CD14-positive monocyte (primary cell): Measurements from ENCODE around the gene MPEG1. TPM values are rescaled to one million over a fixed set of nuclear protein-coding genes. Genes with fewer than 3 reads are reported as not detected.

Experiments
- DNase-seq, 3 donors: peaks; one replicate each; pipeline ENCODE4 v3.0.0-alpha.2; 2011 to 2022
- H2AFZ ChIP-seq: 2 replicates; pipeline ENCODE4 v1.6.0; 2012; ENCODE audit warnings: mild to moderate bottlenecking, low read depth, low read length, inconsistent platforms; ENCODE audit not compliant: insufficient read depth, poor library complexity, severe bottlenecking
- H3K27ac ChIP-seq, 2 donors: 1 replicate in 1 of 2; 2 replicates in 1 of 2; pipeline ENCODE4 v1.5.1; 2012 to 2013; ENCODE audit warnings: low read length in 2 of 2, control low read depth in 1 of 2, inconsistent platforms in 1 of 2, low read depth in 1 of 2, mild to moderate bottlenecking in 1 of 2
- H3K27me3 ChIP-seq, 2 donors: one replicate each; pipeline versions ENCODE4 v1.6.0 to v1.6.1; 2011 to 2013; ENCODE audit warnings: low read length in 2 of 2; ENCODE audit not compliant: control insufficient read depth in 2 of 2, insufficient read depth in 2 of 2
- H3K36me3 ChIP-seq, 2 donors: replicated peaks in 1 of 2; 1 replicate in 1 of 2; 2 replicates in 1 of 2; pipeline versions ENCODE4 v1.5.1 to v1.6.1; 2012 to 2013; ENCODE audit warnings: low read length in 2 of 2, control low read depth in 1 of 2, inconsistent platforms in 1 of 2, mild to moderate bottlenecking in 1 of 2; ENCODE audit not compliant: insufficient read depth in 2 of 2, control insufficient read depth in 1 of 2
- H3K4me1 ChIP-seq, 2 donors: 1 replicate in 1 of 2; 2 replicates in 1 of 2; pipeline versions ENCODE4 v1.5.1 to v1.6.1; 2012 to 2013; ENCODE audit warnings: low read length in 2 of 2, control low read depth in 1 of 2, inconsistent platforms in 1 of 2, mild to moderate bottlenecking in 1 of 2, moderate library complexity in 1 of 2; ENCODE audit not compliant: insufficient read depth in 2 of 2, control insufficient read depth in 1 of 2
- H3K4me2 ChIP-seq: replicated peaks from 2 replicates; pipeline ENCODE3; 2012; ENCODE audit warnings: low read length, moderate library complexity, mild to moderate bottlenecking; ENCODE audit not compliant: poor library complexity, severe bottlenecking; ENCODE audit errors: extremely low read depth
- H3K4me3 ChIP-seq, 3 experiments: fragments of 200-600 bp in 1 of 3; sonication (generic) in 1 of 3; replicated peaks in 1 of 3; 1 replicate in 2 of 3; 2 replicates in 1 of 3; pipeline ENCODE4 v1.5.1; 2011 to 2013; ENCODE audit warnings: low read length in 3 of 3, mild to moderate bottlenecking in 3 of 3, control low read depth in 2 of 3, low read depth in 2 of 3, inconsistent platforms in 1 of 3, moderate library complexity in 1 of 3
- H3K79me2 ChIP-seq: 2 replicates; pipeline ENCODE4 v1.6.0; 2012; ENCODE audit warnings: mild to moderate bottlenecking, control low read depth, inconsistent platforms, low read length, moderate library complexity; ENCODE audit not compliant: insufficient read depth
- H3K9ac ChIP-seq: 2 replicates; pipeline ENCODE4 v1.6.0; 2017; ENCODE audit warnings: low read length, mild to moderate bottlenecking; ENCODE audit not compliant: insufficient read depth, poor library complexity, severe bottlenecking
- H3K9me3 ChIP-seq, 2 donors: replicated peaks in 1 of 2; 1 replicate in 1 of 2; 2 replicates in 1 of 2; pipeline versions ENCODE4 v1.5.1 to v1.6.1; 2012 to 2013; ENCODE audit warnings: low read length in 2 of 2, control low read depth in 1 of 2; ENCODE audit not compliant: control insufficient read depth in 1 of 2, insufficient read depth in 1 of 2
- H4K20me1 ChIP-seq: 2 replicates; pipeline ENCODE4 v1.6.0; 2012; ENCODE audit warnings: mild to moderate bottlenecking, low read length, control low read depth, moderate library complexity; ENCODE audit not compliant: insufficient read depth
- H3K27ac Mint-ChIP-seq, 7 donors: one replicate each; pipeline ENCODE4 v1.8.0; 2020; ENCODE audit warnings: mild to moderate bottlenecking in 7 of 7, mixed read lengths in 7 of 7, moderate library complexity in 6 of 7, inconsistent platforms in 2 of 7
- H3K27me3 Mint-ChIP-seq, 3 donors: one replicate each; pipeline ENCODE4 v1.8.0; 2021 to 2022; ENCODE audit warnings: low read depth in 3 of 3, mild to moderate bottlenecking in 3 of 3, mixed read lengths in 3 of 3, moderate library complexity in 3 of 3, inconsistent platforms in 1 of 3
- H3K36me3 Mint-ChIP-seq, 2 donors: one replicate each; pipeline ENCODE4 v1.8.0; 2020; ENCODE audit warnings: mixed read lengths in 2 of 2, inconsistent platforms in 1 of 2, mild to moderate bottlenecking in 1 of 2
- H3K4me1 Mint-ChIP-seq: one replicate; pipeline ENCODE4 v1.8.0; 2020; ENCODE audit warnings: mild to moderate bottlenecking, mixed read lengths
- H3K4me3 Mint-ChIP-seq, 2 donors: one replicate each; pipeline ENCODE4 v1.8.0; 2020; ENCODE audit warnings: mild to moderate bottlenecking in 2 of 2, mixed read lengths in 2 of 2, moderate library complexity in 1 of 2
- H3K9me3 Mint-ChIP-seq, 7 donors: one replicate each; pipeline ENCODE4 v1.8.0; 2020 to 2022; ENCODE audit warnings: mixed read lengths in 7 of 7, mild to moderate bottlenecking in 6 of 7, moderate library complexity in 6 of 7, inconsistent platforms in 2 of 7
- CTCF ChIP-seq: fragments of 200-600 bp; IDR thresholded peaks from one replicate; pipeline ENCODE4 v1.8.0; 2022; ENCODE audit warnings: antibody characterized with exemption, mild to moderate bottlenecking
- WGBS: methylation state at CpG from one replicate; pipeline ENCODE4 v1.1.5; 2013; ENCODE audit warnings: missing lambda C conversion rate; ENCODE audit not compliant: insufficient coverage; 5-methylcytosine and 5-hydroxymethylcytosine counted together
- intact Hi-C, 2 donors: fragments of 100-400 bp; cut with micrococcal nuclease; formaldehyde crosslinking; loops; one replicate each; pipeline versions ENCODE4 v1.15.0 to v1.15.1; 2023
- polyA plus RNA-seq, 3 donors: library from polyadenylated mRNA; depleted of rRNA in 1 of 3; unstranded in 2 of 3; stranded (reverse) in 1 of 3; fragments of 300-500 nt in 2 of 3; fragments of >200 nt in 1 of 3; fragmentation: Illumina TruSeq in 2 of 3; gene quantifications; 1 replicate in 2 of 3; 2 replicates in 1 of 3; pipeline ENCODE4 v1.2.3, GENCODE V29; 2012 to 2021

Gene MPEG1
- polyA plus RNA-seq, 3 donors = 273 to 971 (median 691) TPM

- H2AFZ ChIP-seq = no peak overlapping the region
- no peaks in the 10 kb centered on the region for H3K27me3 ChIP-seq
- no peak overlapping the region for H3K27ac ChIP-seq
- H3K4me3 ChIP-seq = no peak overlapping the region
- WGBS = no CpG with 5 or more reads among the region's 2 CpGs
- TF ChIP-seq CTCF = no peak
- Mint-ChIP-seq H3K27ac (no peak overlapping the region), H3K4me3 (no peak overlapping the region), H3K4me1 (no peaks in the 10 kb centered on the region), H3K9me3 (peaks cover 5 to 12% (median 8%) of the 10 kb centered on the region in 7 donors), H3K27me3 (peaks cover 2 to 7% (median 3%) of the 10 kb centered on the region in 3 donors), H3K36me3 (peaks cover 25 to 52% of the 10 kb centered on the region in 2 donors)
- H3K4me1 ChIP-seq = no peaks in the 10 kb centered on the region
- H3K9me3 ChIP-seq = peaks cover 0 to 4% of the 10 kb centered on the region in 2 donors
- no peak overlapping the region for H3K4me2 ChIP-seq
- intact Hi-C loops = no loop called here
- H3K9ac ChIP-seq = no peak overlapping the region
- DNase-seq = no peak
- H3K36me3 ChIP-seq = peaks cover 0 to 31% of the 10 kb centered on the region in 2 donors
- H3K79me2 ChIP-seq = no peaks in the 10 kb centered on the region
- H4K20me1 ChIP-seq = peaks cover 4% of the 10 kb centered on the region
Measured at GRCh38 chr11:59180907-59181306, 31.8 kb downstream of the MPEG1 start.

GRCh38 chr11:59180168-59180776 is 32.5 kb downstream of the MPEG1 start:
- no peak overlapping the region for H3K9ac ChIP-seq
- Mint-ChIP-seq H3K27me3 (peaks cover 2 to 7% (median 3%) of the 10 kb centered on the region in 3 donors), H3K9me3 (peaks cover 5 to 12% (median 8%) of the 10 kb centered on the region in 7 donors), H3K27ac (peak overlapping the region in 1 of 7 donors; percentile 39), H3K4me3 (no peak overlapping the region), H3K4me1 (no peaks in the 10 kb centered on the region), H3K36me3 (peaks cover 25 to 48% of the 10 kb centered on the region in 2 donors)
- no peak overlapping the region for H3K4me2 ChIP-seq
- no CpG with 5 or more reads among the region's 2 CpGs for WGBS
- no peak overlapping the region for H3K27ac ChIP-seq
- H3K36me3 ChIP-seq = peaks cover 0 to 31% of the 10 kb centered on the region in 2 donors
- no peak overlapping the region for H3K4me3 ChIP-seq
- peaks cover 4% of the 10 kb centered on the region for H4K20me1 ChIP-seq
- no peak overlapping the region for H2AFZ ChIP-seq
- DNase-seq = no peak
- no peaks in the 10 kb centered on the region for H3K27me3 ChIP-seq
- TF ChIP-seq CTCF = no peak
- intact Hi-C loops = no loop called here
- H3K9me3 ChIP-seq = peaks cover 0 to 4% of the 10 kb centered on the region in 2 donors
- no peaks in the 10 kb centered on the region for H3K4me1 ChIP-seq
- H3K79me2 ChIP-seq = no peaks in the 10 kb centered on the region
